ENCODE results near the gene RCAN1.

DNA sequence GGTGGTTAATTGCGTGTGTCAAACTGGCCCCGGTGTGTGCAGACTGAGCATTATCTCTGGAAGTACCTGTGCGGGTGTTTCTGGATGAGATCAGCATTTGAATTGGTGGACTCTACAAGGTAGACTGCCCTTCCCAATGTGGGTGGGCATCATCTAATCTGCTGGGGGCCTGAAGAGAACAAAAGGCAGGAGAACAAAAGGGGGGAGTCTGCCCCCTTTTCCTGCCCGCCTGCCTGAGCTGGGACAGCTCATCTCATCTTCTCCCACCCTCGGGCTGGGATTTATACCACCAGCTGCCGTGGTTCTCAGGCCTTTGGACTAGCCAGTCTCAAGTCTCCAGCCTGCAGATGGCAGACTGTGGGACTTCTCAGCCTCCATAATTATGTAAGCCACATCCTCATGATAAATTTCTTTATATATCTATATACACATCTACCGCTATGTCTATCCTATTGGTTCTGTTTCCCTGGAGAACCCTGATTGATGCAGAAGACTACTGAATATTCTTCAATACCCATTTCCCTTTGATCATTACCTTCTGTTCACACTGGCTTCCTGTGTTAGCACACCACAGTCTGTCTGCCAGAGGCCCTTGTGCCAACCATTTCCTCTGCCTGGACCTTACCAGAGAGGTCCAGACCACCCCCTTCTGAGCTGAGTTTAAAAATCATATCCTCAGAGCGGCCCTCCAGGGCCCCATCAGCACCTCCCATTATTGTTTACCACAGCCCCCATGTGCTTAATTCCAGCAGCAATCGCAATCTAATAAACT lies 25.2 kb downstream of the RCAN1 start:
- TF ChIP-seq, protein P1, sequence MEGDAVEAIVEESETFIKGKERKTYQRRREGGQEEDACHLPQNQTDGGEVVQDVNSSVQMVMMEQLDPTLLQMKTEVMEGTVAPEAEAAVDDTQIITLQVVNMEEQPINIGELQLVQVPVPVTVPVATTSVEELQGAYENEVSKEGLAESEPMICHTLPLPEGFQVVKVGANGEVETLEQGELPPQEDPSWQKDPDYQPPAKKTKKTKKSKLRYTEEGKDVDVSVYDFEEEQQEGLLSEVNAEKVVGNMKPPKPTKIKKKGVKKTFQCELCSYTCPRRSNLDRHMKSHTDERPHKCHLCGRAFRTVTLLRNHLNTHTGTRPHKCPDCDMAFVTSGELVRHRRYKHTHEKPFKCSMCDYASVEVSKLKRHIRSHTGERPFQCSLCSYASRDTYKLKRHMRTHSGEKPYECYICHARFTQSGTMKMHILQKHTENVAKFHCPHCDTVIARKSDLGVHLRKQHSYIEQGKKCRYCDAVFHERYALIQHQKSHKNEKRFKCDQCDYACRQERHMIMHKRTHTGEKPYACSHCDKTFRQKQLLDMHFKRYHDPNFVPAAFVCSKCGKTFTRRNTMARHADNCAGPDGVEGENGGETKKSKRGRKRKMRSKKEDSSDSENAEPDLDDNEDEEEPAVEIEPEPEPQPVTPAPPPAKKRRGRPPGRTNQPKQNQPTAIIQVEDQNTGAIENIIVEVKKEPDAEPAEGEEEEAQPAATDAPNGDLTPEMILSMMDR (conservative IDR thresholded peaks at IDR 0.05; ENCODE audit: low read length), result no peak
- TF ChIP-seq EZH2phosphoT487 (IDR thresholded peaks at IDR 0.05; ENCODE audit: borderline replicate concordance, low read depth, low read length), result no peak

Data from OCI-LY7 (cell line).